Measurements from ENCODE around the gene FBP2. TPM values are rescaled to one million over a fixed set of nuclear protein-coding genes. Genes with fewer than 3 reads are reported as not detected.

FBP2 gene
- under 1 TPM in 1 of 4 donors, not detected in 3; 0.23 TPM for total RNA-seq
- polyA plus RNA-seq = not detected
- long read RNA-seq, donor 1 = 0 reads
- long read RNA-seq, donor 2 = 0 reads
- long read RNA-seq, donor 3 = 0 reads
- long read RNA-seq, donor 4 = 0 reads

GRCh38 chr9:94593459-94594345 lies at the start of gene FBP2:
FBP2 (minus strand) TSS chr9:94593824; CDS start chr9:94593726, 98 bp downstream.
- DNase-seq (peak; percentile 36 to 69 (median 47)), ATAC-seq (peak; percentile 72 to 75)
- no peak within 1 kb of the TSS for H3K4me3 ChIP-seq (ENCODE audit: low read length)
- 46% methylated on average over 21 of the region's 21 CpGs for WGBS
- no peak within 1 kb of the TSS for H3K27ac ChIP-seq (ENCODE audit: low read length)
- H3K9me3 ChIP-seq (ENCODE audit: control insufficient read depth, low read length) = no peaks in the 10 kb centered on the region
- H3K27me3 ChIP-seq (ENCODE audit: control insufficient read depth, insufficient read depth) = no peaks in the 10 kb centered on the region
- intact Hi-C loops (cut with DNase I) = no loop called here
- no peaks in the 10 kb centered on the region for H3K4me1 ChIP-seq (ENCODE audit: control insufficient read depth, insufficient read depth, low read length)

- H3K4me1 ChIP-seq (ENCODE audit: control insufficient read depth, insufficient read depth, low read length) = no peaks in the 10 kb centered on the region
- intact Hi-C loops (cut with DNase I) = no loop called here
- H3K4me3 ChIP-seq (ENCODE audit: low read length) = no peak overlapping the region
- DNase-seq = no peak
- WGBS = 87% methylated on average over 8 of the region's 8 CpGs
- H3K9me3 ChIP-seq (ENCODE audit: control insufficient read depth, low read length) = no peaks in the 10 kb centered on the region
- H3K27ac ChIP-seq (ENCODE audit: low read length) = no peak overlapping the region
- H3K27me3 ChIP-seq (ENCODE audit: control insufficient read depth, insufficient read depth) = no peaks in the 10 kb centered on the region
- no peak for ATAC-seq
These were observed 49.6 kb upstream of the FBP2 start for GRCh38 chr9:94643176-94643575.

GRCh38 chr9:94642501-94642900 lies 48.9 kb upstream of the FBP2 start:
- Histone ChIP-seq H3K4me1 (ENCODE audit: control insufficient read depth, insufficient read depth, low read length) (no peaks in the 10 kb centered on the region), H3K4me3 (ENCODE audit: low read length) (no peak overlapping the region), H3K27ac (ENCODE audit: low read length) (no peak overlapping the region), H3K27me3 (ENCODE audit: control insufficient read depth, insufficient read depth) (no peaks in the 10 kb centered on the region), H3K9me3 (ENCODE audit: control insufficient read depth, low read length) (no peaks in the 10 kb centered on the region)
- 91% methylated on average over 5 of the region's 5 CpGs for WGBS
- intact Hi-C loops (cut with DNase I) = no loop called here
- DNase-seq (no peak), ATAC-seq (no peak)

GRCh38 chr9:94639999-94640376 lies 46.4 kb upstream of the FBP2 start:
- peak overlapping the region; percentile 59 for H3K4me3 ChIP-seq (ENCODE audit: low read length)
- ATAC-seq = no peak
- H3K4me1 ChIP-seq (ENCODE audit: control insufficient read depth, insufficient read depth, low read length) = no peaks in the 10 kb centered on the region
- H3K27me3 ChIP-seq (ENCODE audit: control insufficient read depth, insufficient read depth) = no peaks in the 10 kb centered on the region
- H3K9me3 ChIP-seq (ENCODE audit: control insufficient read depth, low read length) = no peaks in the 10 kb centered on the region
- H3K27ac ChIP-seq (ENCODE audit: low read length) = no peak overlapping the region
- no peak for DNase-seq
- 62% methylated on average over 15 of the region's 15 CpGs for WGBS
- intact Hi-C loops (cut with DNase I) = no loop called here

GRCh38 chr9:94639061-94639998 lies 45.7 kb upstream of the FBP2 start, which contains the start of gene FBP1:
FBP1 (minus strand) TSS chr9:94639518; CDS start chr9:94639310, 208 bp downstream.
- Histone ChIP-seq H3K9me3 (ENCODE audit: control insufficient read depth, low read length) (no peaks in the 10 kb centered on the region), H3K4me1 (ENCODE audit: control insufficient read depth, insufficient read depth, low read length) (no peaks in the 10 kb centered on the region), H3K27ac (ENCODE audit: low read length) (no peak within 1 kb of the TSS), H3K27me3 (ENCODE audit: control insufficient read depth, insufficient read depth) (no peaks in the 10 kb centered on the region), H3K4me3 (ENCODE audit: low read length) (peak within 1 kb of the TSS; percentile 59)
- intact Hi-C loops (cut with DNase I) = no loop called here
- 5% methylated on average over 79 of the region's 79 CpGs for WGBS
- peak; percentile 50 to 80 (median 78) for DNase-seq
- ATAC-seq = peak; percentile 77 to 80

GRCh38 chr9:94638335-94639060 lies 44.9 kb upstream of the FBP2 start:
- Histone ChIP-seq H3K27me3 (ENCODE audit: control insufficient read depth, insufficient read depth) (no peaks in the 10 kb centered on the region), H3K4me3 (ENCODE audit: low read length) (no peak overlapping the region), H3K4me1 (ENCODE audit: control insufficient read depth, insufficient read depth, low read length) (no peaks in the 10 kb centered on the region), H3K27ac (ENCODE audit: low read length) (no peak overlapping the region), H3K9me3 (ENCODE audit: control insufficient read depth, low read length) (no peaks in the 10 kb centered on the region)
- ATAC-seq (peak in 1 of 2 donors; percentile 3), DNase-seq (no peak)
- intact Hi-C loops (cut with DNase I) = no loop called here
- 68% methylated on average over 17 of the region's 17 CpGs for WGBS

GRCh38 chr9:94632737-94633136 lies 39.1 kb upstream of the FBP2 start:
- DNase-seq (no peak), ATAC-seq (no peak)
- H3K4me1 ChIP-seq (ENCODE audit: control insufficient read depth, insufficient read depth, low read length) = no peaks in the 10 kb centered on the region
- no peak overlapping the region for H3K27ac ChIP-seq (ENCODE audit: low read length)
- H3K27me3 ChIP-seq (ENCODE audit: control insufficient read depth, insufficient read depth) = no peaks in the 10 kb centered on the region
- no peaks in the 10 kb centered on the region for H3K9me3 ChIP-seq (ENCODE audit: control insufficient read depth, low read length)
- intact Hi-C loops (cut with DNase I) = no loop called here
- 20% methylated on average over 5 of the region's 5 CpGs for WGBS
- H3K4me3 ChIP-seq (ENCODE audit: low read length) = no peak overlapping the region

GRCh38 chr9:94631599-94631998 lies 38.0 kb upstream of the FBP2 start:
- no peaks in the 10 kb centered on the region for H3K4me1 ChIP-seq (ENCODE audit: control insufficient read depth, insufficient read depth, low read length)
- intact Hi-C loops (cut with DNase I) = no loop called here
- 71% methylated on average over 8 of the region's 8 CpGs for WGBS
- H3K27ac ChIP-seq (ENCODE audit: low read length) = no peak overlapping the region
- H3K9me3 ChIP-seq (ENCODE audit: control insufficient read depth, low read length) = no peaks in the 10 kb centered on the region
- ATAC-seq (no peak), DNase-seq (no peak)
- no peak overlapping the region for H3K4me3 ChIP-seq (ENCODE audit: low read length)
- H3K27me3 ChIP-seq (ENCODE audit: control insufficient read depth, insufficient read depth) = no peaks in the 10 kb centered on the region

- ATAC-seq = no peak
- DNase-seq = no peak
- H3K27me3 ChIP-seq (ENCODE audit: control insufficient read depth, insufficient read depth) = no peaks in the 10 kb centered on the region
- no peak overlapping the region for H3K4me3 ChIP-seq (ENCODE audit: low read length)
- intact Hi-C loops (cut with DNase I) = no loop called here
- no peak overlapping the region for H3K27ac ChIP-seq (ENCODE audit: low read length)
- H3K4me1 ChIP-seq (ENCODE audit: control insufficient read depth, insufficient read depth, low read length) = no peaks in the 10 kb centered on the region
- no peaks in the 10 kb centered on the region for H3K9me3 ChIP-seq (ENCODE audit: control insufficient read depth, low read length)
- 69% methylated on average over 5 of the region's 5 CpGs for WGBS
These were observed 37.2 kb upstream of the FBP2 start for GRCh38 chr9:94630833-94631232.

- Histone ChIP-seq H3K4me3 (ENCODE audit: low read length) (no peak overlapping the region), H3K27ac (ENCODE audit: low read length) (no peak overlapping the region), H3K27me3 (ENCODE audit: control insufficient read depth, insufficient read depth) (no peaks in the 10 kb centered on the region), H3K9me3 (ENCODE audit: control insufficient read depth, low read length) (no peaks in the 10 kb centered on the region), H3K4me1 (ENCODE audit: control insufficient read depth, insufficient read depth, low read length) (no peaks in the 10 kb centered on the region)
- no peak for ATAC-seq
- WGBS = 86% methylated on average over 3 of the region's 3 CpGs
- intact Hi-C loops (cut with DNase I) = no loop called here
- no peak for DNase-seq
These were observed 36.7 kb upstream of the FBP2 start for GRCh38 chr9:94630281-94630680.

Measured in right cardiac atrium (tissue), 5 donors.